ENCODE results near the gene PEA15. TPM values are rescaled to one million over a fixed set of nuclear protein-coding genes. Genes with fewer than 3 reads are reported as not detected.

The PEA15 gene
- total RNA-seq, 1 donor from 2014 or later, result 44.5 TPM

- DNase-seq (ENCODE audit: low read depth) (no peak), FAIRE-seq (no peak)
- no peaks in the 10 kb centered on the region for H3K36me3 ChIP-seq (ENCODE audit: control insufficient read depth, insufficient read depth, low read length)
- no peak overlapping the region for H3K4me3 ChIP-seq (ENCODE audit: low read depth, low read length)
- no peak for TF ChIP-seq CTCF (IDR thresholded peaks at IDR 0.05; ENCODE audit: insufficient read depth, low read length, severe bottlenecking)
- H3K27me3 ChIP-seq (ENCODE audit: control insufficient read depth, insufficient read depth, low read length), result peaks cover 5% of the 10 kb centered on the region
Observed at GRCh38 chr1:160169553-160170399, 35.4 kb upstream of the PEA15 start.

GRCh38 chr1:160171354-160171753 is 33.8 kb upstream of the PEA15 start:
- no peak for TF ChIP-seq CTCF (IDR thresholded peaks at IDR 0.05; ENCODE audit: insufficient read depth, low read length, severe bottlenecking)
- Histone ChIP-seq H3K36me3 (ENCODE audit: control insufficient read depth, insufficient read depth, low read length) (no peaks in the 10 kb centered on the region), H3K27me3 (ENCODE audit: control insufficient read depth, insufficient read depth, low read length) (peaks cover 5% of the 10 kb centered on the region), H3K4me3 (ENCODE audit: low read depth, low read length) (no peak overlapping the region)
- FAIRE-seq (no peak), DNase-seq (ENCODE audit: low read depth) (peak; percentile 45)

- no peak overlapping the region for H3K4me3 ChIP-seq (ENCODE audit: low read depth, low read length)
- H3K27me3 ChIP-seq (ENCODE audit: control insufficient read depth, insufficient read depth, low read length), result peaks cover 2% of the 10 kb centered on the region
- no peak for DNase-seq (ENCODE audit: low read depth)
- no peak for FAIRE-seq
- no peak for TF ChIP-seq CTCF (IDR thresholded peaks at IDR 0.05; ENCODE audit: insufficient read depth, low read length, severe bottlenecking)
- H3K36me3 ChIP-seq (ENCODE audit: control insufficient read depth, insufficient read depth, low read length), result no peaks in the 10 kb centered on the region
Observed at GRCh38 chr1:160171980-160172379, 33.2 kb upstream of the PEA15 start.

- FAIRE-seq (no peak), DNase-seq (ENCODE audit: low read depth) (no peak)
- Histone ChIP-seq H3K36me3 (ENCODE audit: control insufficient read depth, insufficient read depth, low read length) (no peaks in the 10 kb centered on the region), H3K4me3 (ENCODE audit: low read depth, low read length) (no peak overlapping the region), H3K27me3 (ENCODE audit: control insufficient read depth, insufficient read depth, low read length) (no peaks in the 10 kb centered on the region)
- TF ChIP-seq CTCF (IDR thresholded peaks at IDR 0.05; ENCODE audit: insufficient read depth, low read length, severe bottlenecking), result no peak
Observed at GRCh38 chr1:160177231-160177630, 28.0 kb upstream of the PEA15 start.

GRCh38 chr1:160177667-160178066 is 27.5 kb upstream of the PEA15 start:
- Histone ChIP-seq H3K4me3 (ENCODE audit: low read depth, low read length) (no peak overlapping the region), H3K27me3 (ENCODE audit: control insufficient read depth, insufficient read depth, low read length) (no peaks in the 10 kb centered on the region), H3K36me3 (ENCODE audit: control insufficient read depth, insufficient read depth, low read length) (no peaks in the 10 kb centered on the region)
- FAIRE-seq (no peak), DNase-seq (ENCODE audit: low read depth) (no peak)
- no peak for TF ChIP-seq CTCF (IDR thresholded peaks at IDR 0.05; ENCODE audit: insufficient read depth, low read length, severe bottlenecking)

GRCh38 chr1:160178731-160179130 is 26.5 kb upstream of the PEA15 start:
- FAIRE-seq (no peak), DNase-seq (ENCODE audit: low read depth) (no peak)
- no peaks in the 10 kb centered on the region for H3K36me3 ChIP-seq (ENCODE audit: control insufficient read depth, insufficient read depth, low read length)
- H3K27me3 ChIP-seq (ENCODE audit: control insufficient read depth, insufficient read depth, low read length), result no peaks in the 10 kb centered on the region
- no peak for TF ChIP-seq CTCF (IDR thresholded peaks at IDR 0.05; ENCODE audit: insufficient read depth, low read length, severe bottlenecking)
- no peak overlapping the region for H3K4me3 ChIP-seq (ENCODE audit: low read depth, low read length)

All from bronchial epithelial cell (primary cell).